HG02840 (cell line): ENCODE results near the gene OPTN.
"Not testable (repeated sequence)": the region's sequence is repeated elsewhere in the genome, so short reads cannot be mapped to it uniquely, and the experiment has no call there.

Experiments
- ATAC-seq: cut with Tn5 transposase; IDR thresholded peaks from one replicate; pipeline ENCODE4 v1.9.1; 2021; ENCODE audit warnings: mild to moderate bottlenecking, moderate library complexity, moderate number of reproducible peaks; ENCODE audit not compliant: unreplicated experiment, low FRiP score

OPTN gene

GRCh38 chr10:13117841-13118783 lies 18.1 kb downstream of the OPTN start:
- no peak for ATAC-seq

DNA sequence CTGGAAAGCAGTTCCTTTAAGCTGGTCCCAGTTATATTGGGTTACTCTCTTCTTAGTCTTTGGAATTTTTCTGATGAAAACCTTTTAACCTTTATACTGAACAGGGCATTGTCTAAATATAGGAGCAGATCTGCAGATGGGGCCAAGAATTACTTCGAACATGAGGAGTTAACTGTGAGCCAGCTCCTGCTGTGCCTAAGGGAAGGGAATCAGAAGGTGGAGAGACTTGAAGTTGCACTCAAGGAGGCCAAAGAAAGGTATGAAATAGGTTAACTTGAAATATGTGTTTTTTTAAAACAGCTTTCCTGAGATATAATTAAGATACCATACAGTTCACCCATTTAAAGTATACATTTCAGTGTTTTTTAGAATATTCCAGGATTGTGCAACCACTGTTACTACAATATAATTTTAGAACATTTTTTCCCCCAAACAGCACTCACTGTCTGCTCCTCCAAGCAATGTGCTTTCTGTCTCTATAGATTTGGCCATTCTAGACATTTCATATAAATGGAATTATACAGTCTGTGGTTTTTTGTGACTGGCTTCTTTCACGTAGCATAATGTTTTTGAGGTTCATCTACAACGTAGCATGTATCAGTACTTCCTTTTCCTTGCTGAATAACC lies 18.9 kb downstream of the OPTN start:
- no peak for ATAC-seq

DNA sequence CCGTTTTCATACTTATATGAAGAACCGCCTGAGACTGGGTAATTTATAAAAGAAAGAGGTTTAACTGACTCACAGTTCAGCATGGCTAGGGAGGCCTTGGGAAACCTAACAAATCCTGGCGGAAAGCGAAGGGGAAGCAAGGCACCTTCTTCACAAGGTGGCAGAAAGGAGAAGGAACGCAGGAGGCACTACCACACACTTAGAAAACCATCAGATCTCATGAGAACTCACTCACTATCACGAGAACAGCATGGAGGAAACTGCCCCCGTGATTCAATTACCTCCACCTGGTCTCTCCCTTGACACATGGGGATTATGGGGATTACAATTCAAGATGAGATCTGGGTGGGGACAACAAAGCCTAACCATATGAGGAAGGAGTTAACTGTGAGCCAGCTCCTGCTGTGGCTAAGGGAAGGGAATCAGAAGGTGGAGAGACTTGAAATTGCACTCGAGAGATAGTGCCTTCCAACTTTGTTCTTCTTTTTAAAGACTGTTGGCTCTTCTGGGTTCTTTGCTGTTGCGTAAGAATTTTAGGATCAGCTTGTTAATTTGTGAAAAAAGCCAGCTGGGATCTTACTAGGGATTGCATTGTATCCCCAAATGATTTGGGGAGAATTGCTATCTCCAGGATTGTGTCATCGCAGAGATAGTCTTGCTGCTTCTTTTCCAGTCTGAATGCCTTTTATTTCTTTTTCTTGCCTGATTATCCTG lies 21.0 kb downstream of the OPTN start:
- ATAC-seq, result no peak

GRCh38 chr10:13121500-13121854 lies 21.5 kb downstream of the OPTN start:
- ATAC-seq, result no peak

GRCh38 chr10:13136651-13137050 lies 36.7 kb downstream of the OPTN start:
- ATAC-seq, result no peak

DNA sequence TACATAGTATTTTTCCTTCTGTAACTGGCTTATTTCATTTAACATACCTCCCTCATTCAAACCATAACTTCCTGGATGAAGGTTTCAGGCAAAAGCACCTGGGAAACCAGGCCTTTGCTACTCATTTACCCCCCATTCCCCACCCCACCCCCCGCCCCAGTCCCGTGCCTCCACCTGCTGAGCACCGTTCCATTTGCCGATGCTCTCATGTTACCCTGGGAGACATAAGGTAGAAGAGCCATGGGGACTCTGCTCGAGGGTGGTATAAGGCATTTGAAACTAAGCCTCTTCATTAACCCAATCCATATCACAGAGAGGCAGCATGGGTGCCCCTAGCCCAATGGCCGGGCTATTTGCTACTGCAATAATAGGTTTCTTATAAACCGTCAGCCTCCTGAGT lies 39.2 kb downstream of the OPTN start:
- ATAC-seq, result no peak

- ATAC-seq, result no peak
Observed at GRCh38 chr10:13139676-13140075, 39.7 kb downstream of the OPTN start.

DNA sequence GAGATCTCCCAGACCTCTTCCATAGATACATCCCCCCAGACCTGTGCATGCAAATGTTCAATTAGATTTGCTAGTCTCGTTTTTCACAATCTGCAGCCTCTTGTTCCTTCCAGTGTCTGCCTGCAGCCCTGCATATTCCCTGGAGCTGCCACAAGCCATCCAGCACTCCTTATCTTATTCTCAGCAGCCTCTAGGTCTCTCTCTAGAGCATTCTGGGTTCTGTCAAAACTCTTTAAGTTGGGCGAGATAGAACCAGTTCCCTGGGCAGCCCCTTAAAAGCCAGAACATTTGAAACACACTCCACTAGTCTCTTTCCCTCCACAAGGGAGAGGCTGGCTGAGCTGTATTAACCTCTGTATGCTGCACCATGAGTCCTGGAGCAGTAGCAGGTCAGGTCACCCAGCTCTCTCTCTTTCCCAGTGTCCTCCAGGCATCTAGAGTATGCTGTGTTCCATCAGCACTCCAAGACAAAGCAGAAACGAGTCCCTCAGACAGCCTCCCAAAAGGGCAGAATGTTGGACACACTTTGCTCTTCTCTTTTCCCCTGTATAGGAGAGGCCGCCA lies 40.7 kb downstream of the OPTN start:
- ATAC-seq, result no peak

- ATAC-seq, result no peak
Observed at GRCh38 chr10:13143766-13144165, 43.8 kb downstream of the OPTN start.

DNA sequence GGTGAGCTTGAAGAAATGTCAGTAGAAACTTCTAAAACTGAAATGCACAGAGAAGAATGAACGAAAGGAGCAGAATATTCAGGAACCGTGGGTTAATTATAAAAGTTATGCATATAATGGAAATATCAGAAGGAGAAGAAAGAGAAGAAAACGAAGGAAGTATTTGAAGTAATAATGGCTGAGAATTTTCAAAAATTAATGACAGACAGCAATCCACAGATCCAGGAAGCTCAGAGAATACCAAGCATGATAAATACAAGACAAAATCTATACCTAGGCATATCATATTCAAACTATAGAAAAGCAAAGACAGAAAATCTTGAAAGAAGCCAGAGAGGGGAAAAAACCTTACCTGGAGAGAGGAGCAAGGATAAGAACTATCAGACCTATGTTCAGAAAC lies 44.9 kb downstream of the OPTN start:
- ATAC-seq, result no peak

DNA sequence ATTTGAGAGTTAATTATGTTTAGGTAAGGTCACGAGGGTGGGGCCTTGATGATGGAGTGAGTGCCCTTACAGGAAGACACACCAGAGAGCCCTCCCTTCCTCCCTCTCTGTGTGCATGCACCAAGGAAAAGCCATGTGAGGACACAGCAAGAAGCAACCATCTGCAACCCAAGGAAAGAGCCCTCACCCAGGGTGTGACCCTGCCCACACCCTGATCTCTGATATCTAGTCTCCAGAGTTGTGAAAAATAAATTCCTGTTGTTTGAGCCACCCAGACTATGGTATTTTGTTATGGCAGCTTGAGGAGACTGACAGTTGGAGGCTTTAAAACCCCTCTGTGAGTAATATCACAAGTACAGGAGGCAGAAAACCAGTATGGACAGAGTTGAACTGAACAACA lies 46.4 kb downstream of the OPTN start:
- no peak for ATAC-seq

- ATAC-seq, result no peak
Observed at GRCh38 chr10:13147161-13147560, 47.2 kb downstream of the OPTN start.

DNA sequence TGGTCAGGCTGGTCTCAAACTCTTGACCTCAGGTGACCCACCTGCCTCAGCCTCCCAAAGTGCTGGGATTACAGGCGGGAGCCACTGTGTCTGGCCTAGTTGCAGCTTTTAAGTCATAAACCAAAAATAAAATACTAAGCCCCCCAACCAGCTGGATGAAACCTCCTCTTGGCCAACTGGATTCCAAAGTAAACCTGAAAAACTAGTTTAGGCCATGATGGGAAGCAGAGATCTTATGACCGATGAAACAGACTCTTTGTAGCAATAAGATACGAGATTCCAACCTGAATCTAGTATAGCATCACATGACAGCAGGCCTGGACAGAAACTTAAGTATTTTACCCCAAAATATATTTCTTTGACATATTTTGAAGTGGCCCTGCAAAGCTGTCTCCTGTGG lies 52.3 kb downstream of the OPTN start:
- no peak for ATAC-seq

- ATAC-seq, result not testable (repeated sequence)
Observed at GRCh38 chr10:13155860-13156259, 55.9 kb downstream of the OPTN start.

DNA sequence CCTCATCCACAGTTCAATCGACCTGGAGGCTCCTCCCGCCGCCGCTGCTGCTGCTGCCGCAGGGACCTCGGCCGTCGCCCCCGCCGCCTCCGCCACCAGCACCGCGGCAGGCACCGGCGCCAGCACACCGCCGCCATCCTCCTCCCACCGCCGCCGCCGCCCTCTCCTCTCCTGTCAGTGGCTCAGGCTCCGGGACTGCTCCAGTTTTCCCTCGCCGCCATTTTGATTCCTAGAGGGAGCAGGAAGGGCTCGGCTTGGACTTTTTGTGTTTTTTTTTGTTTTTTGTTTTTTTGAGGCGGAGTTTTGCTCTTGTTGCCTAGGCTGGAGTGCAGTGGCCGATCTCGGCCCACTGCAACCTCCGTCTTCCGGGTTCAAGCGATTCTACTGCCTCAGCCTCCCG lies 58.4 kb downstream of the OPTN start:
- no peak for ATAC-seq

DNA sequence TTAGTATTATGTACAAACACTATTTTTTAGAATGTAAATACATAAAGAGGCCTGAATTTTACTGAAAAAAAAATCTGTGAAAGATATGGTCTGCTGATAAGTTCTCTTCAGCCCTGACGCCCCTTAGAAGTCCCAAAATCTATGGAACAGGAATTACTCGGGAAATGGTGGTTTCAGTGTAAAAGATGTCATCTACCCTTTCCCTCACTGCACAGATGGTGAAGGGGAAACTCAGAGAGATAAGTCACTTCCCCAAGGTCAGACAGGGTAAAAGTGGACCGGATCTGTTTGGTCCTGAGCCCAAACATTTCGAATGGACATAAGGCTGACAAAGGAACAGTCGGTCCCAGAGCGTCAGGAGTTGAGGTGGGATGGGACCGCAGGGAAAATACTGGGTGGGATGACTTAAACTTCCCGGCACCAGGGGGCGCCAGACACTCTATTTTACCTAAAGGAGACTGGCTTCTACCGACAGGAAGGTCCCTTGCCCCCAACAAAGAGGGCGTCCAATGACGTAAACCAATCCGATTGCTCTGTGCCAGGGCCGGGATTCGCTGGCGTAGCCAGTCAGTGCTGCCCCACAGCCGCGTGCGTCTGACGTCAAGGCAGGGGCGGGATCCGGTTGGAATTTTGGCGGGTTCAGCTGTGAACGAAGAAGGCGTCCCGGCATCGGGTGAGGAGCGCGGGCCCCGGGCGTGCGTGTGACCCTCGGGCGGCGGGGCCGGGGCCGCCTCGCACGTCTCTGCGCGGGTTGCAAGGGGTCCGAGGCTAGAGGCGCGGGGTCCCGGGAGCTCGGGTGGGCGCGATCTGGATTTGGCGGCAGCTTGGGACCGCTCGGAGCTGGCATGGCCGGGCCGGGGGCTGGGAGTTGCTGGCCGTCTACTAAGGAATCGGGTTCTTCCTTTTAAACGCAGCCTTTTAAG lies 61.2 kb downstream of the OPTN start, which contains the start of gene MCM10:
Gene MCM10, plus strand, starts transcription at position 625 of the 923 bp plus-strand sequence. CDS start 2,645 bp downstream, outside the sequence.
- peak; percentile 100 for ATAC-seq

GRCh38 chr10:13161857-13162271 lies 61.9 kb downstream of the OPTN start:
- no peak for ATAC-seq

DNA sequence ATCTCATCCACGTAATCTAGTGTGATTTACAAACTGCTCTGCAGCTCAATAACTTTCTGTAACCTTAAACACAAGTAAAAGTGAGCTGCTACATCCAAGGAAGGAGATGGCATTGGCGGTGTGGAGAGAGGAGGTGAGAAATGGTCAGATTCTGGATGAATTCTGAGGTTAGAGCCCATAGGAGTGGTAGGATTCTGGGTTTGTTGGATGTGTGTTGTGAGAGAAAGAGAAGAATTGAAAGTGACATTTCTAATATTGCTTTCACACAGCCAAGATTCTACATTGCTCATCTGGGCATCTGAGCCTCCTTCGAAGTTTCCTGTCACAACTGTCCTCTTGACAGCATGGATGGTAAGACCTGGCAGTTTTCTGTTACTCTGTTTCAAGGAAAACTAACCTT lies 63.9 kb downstream of the OPTN start:
- ATAC-seq, result no peak

GRCh38 chr10:13165177-13165576 lies 65.2 kb downstream of the OPTN start:
- ATAC-seq, result no peak

DNA sequence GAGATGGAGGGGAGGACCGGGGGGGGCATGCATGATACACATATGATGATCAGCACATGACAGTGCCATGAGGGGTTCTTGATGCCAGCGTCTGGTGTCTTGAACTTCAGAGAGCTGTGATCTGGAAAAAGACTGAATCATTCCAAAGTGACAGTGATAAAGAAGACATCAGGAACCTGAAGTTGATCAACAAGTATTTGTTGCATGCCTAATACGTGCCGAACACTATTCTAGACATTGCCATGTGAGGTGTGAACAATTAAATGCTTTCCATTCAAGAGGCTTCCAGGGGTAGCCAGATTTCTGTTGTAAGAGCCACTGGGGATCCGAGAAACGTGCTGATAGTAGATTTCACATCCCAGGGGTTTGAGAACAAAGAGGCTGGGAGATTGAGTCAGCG lies 67.6 kb downstream of the OPTN start:
- ATAC-seq, result no peak
